ENCODE data around the gene PRORP. TPM values are rescaled to one million over a fixed set of nuclear protein-coding genes. Genes with fewer than 3 reads are reported as not detected.

PRORP gene
- total RNA-seq, 1 donor from 2014 or later: 50.3 TPM

DNA sequence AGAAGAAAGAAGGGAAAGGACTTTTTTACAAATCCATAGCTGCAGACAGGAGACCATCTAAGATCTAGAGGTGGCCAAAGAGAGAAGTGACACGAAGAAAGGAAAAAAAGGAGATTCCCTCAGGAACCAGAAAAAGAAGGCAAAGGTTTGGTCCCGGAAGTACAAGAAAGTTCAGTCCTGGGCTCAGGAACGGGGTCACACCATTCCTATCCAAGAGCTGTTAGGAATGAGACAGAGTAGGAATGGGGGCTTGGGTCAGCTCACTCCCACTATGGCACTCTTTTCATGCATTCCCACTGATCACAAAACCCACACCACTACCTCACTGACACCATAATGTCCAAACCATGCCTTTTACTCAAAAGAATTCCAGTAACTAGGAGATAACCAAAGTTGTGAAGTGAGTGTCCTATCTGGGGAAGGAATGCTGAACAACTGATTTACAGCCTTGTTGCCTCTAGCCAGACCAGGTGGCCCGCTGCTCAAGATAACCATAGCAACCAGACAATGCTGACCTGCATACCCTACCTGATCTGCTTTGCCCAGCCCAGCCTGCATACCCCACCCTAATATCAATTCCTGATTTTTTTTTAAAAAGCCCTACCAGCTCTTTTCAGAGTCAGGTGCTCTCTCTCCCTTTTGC, 8.9 kb upstream of the PRORP start:
- Histone ChIP-seq H3K9ac (no peak overlapping the region), H2AFZ (replicated peaks) (no peak overlapping the region), H3K9me3 (ENCODE audit: low read depth) (no peaks in the 10 kb centered on the region), H3K79me2 (ENCODE audit: low read depth) (peaks cover 15% of the 10 kb centered on the region), H3K27ac (no peak overlapping the region), H3K36me3 (peaks cover 14% of the 10 kb centered on the region), H4K20me1 (ENCODE audit: low read depth) (no peaks in the 10 kb centered on the region), H3K4me3 (no peak overlapping the region), H3K4me2 (no peak overlapping the region), H3F3A (ENCODE audit: low read depth) (no peaks in the 10 kb centered on the region), H3K27me3 (no peaks in the 10 kb centered on the region), H3K4me1 (no peaks in the 10 kb centered on the region)
- H3K36me3 Mint-ChIP-seq: peaks cover 48% of the 10 kb centered on the region
- no peak for DNase-seq (ENCODE audit: low spot score)
- TF ChIP-seq, protein P1, sequence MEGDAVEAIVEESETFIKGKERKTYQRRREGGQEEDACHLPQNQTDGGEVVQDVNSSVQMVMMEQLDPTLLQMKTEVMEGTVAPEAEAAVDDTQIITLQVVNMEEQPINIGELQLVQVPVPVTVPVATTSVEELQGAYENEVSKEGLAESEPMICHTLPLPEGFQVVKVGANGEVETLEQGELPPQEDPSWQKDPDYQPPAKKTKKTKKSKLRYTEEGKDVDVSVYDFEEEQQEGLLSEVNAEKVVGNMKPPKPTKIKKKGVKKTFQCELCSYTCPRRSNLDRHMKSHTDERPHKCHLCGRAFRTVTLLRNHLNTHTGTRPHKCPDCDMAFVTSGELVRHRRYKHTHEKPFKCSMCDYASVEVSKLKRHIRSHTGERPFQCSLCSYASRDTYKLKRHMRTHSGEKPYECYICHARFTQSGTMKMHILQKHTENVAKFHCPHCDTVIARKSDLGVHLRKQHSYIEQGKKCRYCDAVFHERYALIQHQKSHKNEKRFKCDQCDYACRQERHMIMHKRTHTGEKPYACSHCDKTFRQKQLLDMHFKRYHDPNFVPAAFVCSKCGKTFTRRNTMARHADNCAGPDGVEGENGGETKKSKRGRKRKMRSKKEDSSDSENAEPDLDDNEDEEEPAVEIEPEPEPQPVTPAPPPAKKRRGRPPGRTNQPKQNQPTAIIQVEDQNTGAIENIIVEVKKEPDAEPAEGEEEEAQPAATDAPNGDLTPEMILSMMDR (IDR thresholded peaks at IDR 0.05): no peak
- TF ChIP-seq EZH2 (IDR thresholded peaks at IDR 0.05) (no peak), EZH2phosphoT487 (IDR thresholded peaks at IDR 0.05) (no peak)
- no peak overlapping the region for H3K4me3 Mint-ChIP-seq
- H3K27ac Mint-ChIP-seq: peak overlapping the region; percentile 7
- peaks cover 3% of the 10 kb centered on the region for H3K4me1 Mint-ChIP-seq
- H3K9me3 Mint-ChIP-seq: no peaks in the 10 kb centered on the region
- peaks cover 2% of the 10 kb centered on the region for H3K27me3 Mint-ChIP-seq (ENCODE audit: insufficient read depth, low read depth)

DNA sequence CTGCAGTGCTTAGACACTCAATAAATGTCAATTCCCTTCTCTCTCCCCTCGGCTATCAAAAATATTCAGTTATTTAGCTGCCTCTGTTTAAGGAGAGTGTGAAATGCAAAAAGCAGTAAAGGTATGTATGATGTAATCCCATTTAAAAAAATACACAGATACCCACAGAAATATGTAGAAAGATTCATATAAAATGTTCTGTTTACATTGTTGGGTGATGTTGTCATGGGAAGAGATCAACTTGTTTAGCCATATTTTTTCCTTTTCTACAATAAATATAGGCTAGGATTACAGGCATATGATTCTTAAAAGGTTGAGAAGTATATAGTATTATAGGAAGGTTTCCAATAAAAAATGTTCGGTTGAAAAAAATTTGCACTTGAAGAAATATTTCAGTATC, 8.3 kb upstream of the PRORP start:
- H3F3A ChIP-seq (ENCODE audit: low read depth): no peaks in the 10 kb centered on the region
- peaks cover 15% of the 10 kb centered on the region for H3K79me2 ChIP-seq (ENCODE audit: low read depth)
- no peak overlapping the region for H3K4me3 ChIP-seq
- H3K36me3 ChIP-seq: peaks cover 14% of the 10 kb centered on the region
- no peak overlapping the region for H2AFZ ChIP-seq (replicated peaks)
- no peak overlapping the region for H3K27ac ChIP-seq
- H3K9me3 Mint-ChIP-seq: no peaks in the 10 kb centered on the region
- no peaks in the 10 kb centered on the region for H4K20me1 ChIP-seq (ENCODE audit: low read depth)
- H3K4me2 ChIP-seq: no peak overlapping the region
- H3K4me1 ChIP-seq: no peaks in the 10 kb centered on the region
- DNase-seq (ENCODE audit: low spot score): no peak
- TF ChIP-seq, protein P1 (IDR thresholded peaks at IDR 0.05): no peak
- no peak for TF ChIP-seq EZH2phosphoT487 (IDR thresholded peaks at IDR 0.05)
- TF ChIP-seq EZH2 (IDR thresholded peaks at IDR 0.05): no peak
- peaks cover 2% of the 10 kb centered on the region for H3K27me3 Mint-ChIP-seq (ENCODE audit: insufficient read depth, low read depth)
- no peak overlapping the region for H3K27ac Mint-ChIP-seq
- no peaks in the 10 kb centered on the region for H3K27me3 ChIP-seq
- peaks cover 3% of the 10 kb centered on the region for H3K4me1 Mint-ChIP-seq
- H3K36me3 Mint-ChIP-seq: peaks cover 48% of the 10 kb centered on the region
- no peaks in the 10 kb centered on the region for H3K9me3 ChIP-seq (ENCODE audit: low read depth)
- H3K9ac ChIP-seq: no peak overlapping the region
- no peak overlapping the region for H3K4me3 Mint-ChIP-seq

GRCh38 chr14:35116242-35116641, 6.1 kb upstream of the PRORP start:
- no peak overlapping the region for H3K4me3 ChIP-seq

More at GRCh38 chr14:35116242-35116641, 6.1 kb upstream of the PRORP start:
- no peak for TF ChIP-seq EZH2 (IDR thresholded peaks at IDR 0.05)
- TF ChIP-seq, protein P1 (IDR thresholded peaks at IDR 0.05): no peak
- no peak for TF ChIP-seq EZH2phosphoT487 (IDR thresholded peaks at IDR 0.05)
- Histone ChIP-seq H3K9ac (no peak overlapping the region), H3K27ac (no peak overlapping the region), H3K79me2 (ENCODE audit: low read depth) (peaks cover 24% of the 10 kb centered on the region), H3K4me1 (no peaks in the 10 kb centered on the region), H3K4me2 (no peak overlapping the region), H3K36me3 (no peaks in the 10 kb centered on the region), H4K20me1 (ENCODE audit: low read depth) (no peaks in the 10 kb centered on the region), H3K27me3 (no peaks in the 10 kb centered on the region), H2AFZ (replicated peaks) (no peak overlapping the region), H3F3A (ENCODE audit: low read depth) (peaks cover 3% of the 10 kb centered on the region), H3K9me3 (ENCODE audit: low read depth) (no peaks in the 10 kb centered on the region)
- Mint-ChIP-seq H3K36me3 (peaks cover 39% of the 10 kb centered on the region), H3K9me3 (no peaks in the 10 kb centered on the region), H3K27ac (no peak overlapping the region), H3K4me1 (peaks cover 11% of the 10 kb centered on the region), H3K4me3 (no peak overlapping the region), H3K27me3 (ENCODE audit: insufficient read depth, low read depth) (peaks cover 7% of the 10 kb centered on the region)
- no peak for DNase-seq (ENCODE audit: low spot score)

All from neural progenitor cell (in vitro differentiated cells).